CD4-positive, alpha-beta T cell (primary cell): Measurements from ENCODE around the gene CDIPT. TPM values are rescaled to one million over a fixed set of nuclear protein-coding genes. Genes with fewer than 3 reads are reported as not detected.

Source experiments
- ATAC-seq: fragments of 200-7000 bp; cut with Tn5 transposase; one replicate; pipeline ENCODE4 v1.10.0; 2022; ENCODE audit warnings: mild to moderate bottlenecking; ENCODE audit not compliant: poor library complexity
- CTCF ChIA-PET: fragments of 350-600 bp; sonication (Branson Sonifier 250); formaldehyde crosslinking; loops from one replicate; lab custom pipeline; 2021; ENCODE audit warnings: antibody characterized with exemption, inconsistent platforms; lab: Charles Lee
- POLR2A ChIA-PET: fragments of 350-600 bp; sonication (Branson Sonifier 250); formaldehyde crosslinking; loops from one replicate; lab custom pipeline; 2021; ENCODE audit warnings: antibody characterized with exemption, inconsistent platforms; lab: Charles Lee
- DNase-seq, 14 experiments: peaks; one replicate each; pipeline ENCODE4 v3.0.0-alpha.2; 2013 to 2020; ENCODE audit warnings: mixed read lengths in 2 of 14
- H3K27ac ChIP-seq, 2 donors: one replicate each; pipeline versions ENCODE4 v1.5.1 to v1.7.0; 2013; ENCODE audit warnings: low read length in 2 of 2, low read depth in 1 of 2, mild to moderate bottlenecking in 1 of 2
- H3K27me3 ChIP-seq, 2 experiments: 1 replicate in 1 of 2; 2 replicates in 1 of 2; pipeline versions ENCODE4 v1.6.1 to v1.7.0; 2013; ENCODE audit warnings: low read length in 2 of 2, control low read depth in 1 of 2, mild to moderate bottlenecking in 1 of 2, moderate library complexity in 1 of 2; ENCODE audit not compliant: insufficient read depth in 2 of 2, control insufficient read depth in 1 of 2
- H3K36me3 ChIP-seq: one replicate; pipeline ENCODE4 v1.6.1; 2013; ENCODE audit warnings: low read length, control low read depth; ENCODE audit not compliant: insufficient read depth
- H3K4me1 ChIP-seq: one replicate; pipeline ENCODE4 v1.6.1; 2013; ENCODE audit warnings: low read length, control low read depth; ENCODE audit not compliant: insufficient read depth
- H3K4me3 ChIP-seq: one replicate; pipeline ENCODE4 v1.5.1; 2013; ENCODE audit warnings: mild to moderate bottlenecking, low read length, moderate library complexity
- H3K9me3 ChIP-seq, 2 experiments: 1 replicate in 1 of 2; 2 replicates in 1 of 2; pipeline versions ENCODE4 v1.6.1 to v1.7.0; 2013; ENCODE audit warnings: low read length in 2 of 2, mild to moderate bottlenecking in 2 of 2, control low read depth in 1 of 2, moderate library complexity in 1 of 2; ENCODE audit not compliant: control insufficient read depth in 1 of 2, insufficient read depth in 1 of 2
- H3K27ac Mint-ChIP-seq: one replicate; pipeline ENCODE4 v1.8.0; 2020; ENCODE audit warnings: mixed read lengths
- H3K27me3 Mint-ChIP-seq: one replicate; pipeline ENCODE4 v1.8.0; 2021; ENCODE audit warnings: mixed read lengths
- H3K36me3 Mint-ChIP-seq: one replicate; pipeline ENCODE4 v1.8.0; 2021; ENCODE audit warnings: low read depth, mixed read lengths
- H3K4me1 Mint-ChIP-seq: one replicate; pipeline ENCODE4 v1.8.0; 2021; ENCODE audit warnings: low read depth, mixed read lengths
- H3K4me3 Mint-ChIP-seq: one replicate; pipeline ENCODE4 v1.8.0; 2020; ENCODE audit warnings: mild to moderate bottlenecking, mixed read lengths
- H3K9me3 Mint-ChIP-seq: one replicate; pipeline ENCODE4 v1.8.0; 2020; ENCODE audit warnings: mixed read lengths
- CTCF ChIP-seq: fragments of 200-600 bp; IDR thresholded peaks from one replicate; pipeline ENCODE4 v1.8.0; 2022; ENCODE audit warnings: antibody characterized with exemption, mild to moderate bottlenecking
- intact Hi-C, 2 experiments: fragments of 100-400 bp; cut with DNase I in 1 of 2; cut with micrococcal nuclease in 1 of 2; formaldehyde crosslinking; loops; one replicate each; pipeline versions ENCODE4 v1.15.1 to v1.9.0; 2023 to 2025; cut with DNase I, micrococcal nuclease
- total RNA-seq, 174 experiments: library from RNA in 2 of 174; stranded (reverse) in 2 of 174; gene quantifications; one replicate each; pipeline ENCODE4 v1.2.3 and lab custom pipeline; 2021 to 2026

Gene CDIPT
- total RNA-seq, 2 experiments from 2014 or later: 25.7 to 27.0 TPM

DNA sequence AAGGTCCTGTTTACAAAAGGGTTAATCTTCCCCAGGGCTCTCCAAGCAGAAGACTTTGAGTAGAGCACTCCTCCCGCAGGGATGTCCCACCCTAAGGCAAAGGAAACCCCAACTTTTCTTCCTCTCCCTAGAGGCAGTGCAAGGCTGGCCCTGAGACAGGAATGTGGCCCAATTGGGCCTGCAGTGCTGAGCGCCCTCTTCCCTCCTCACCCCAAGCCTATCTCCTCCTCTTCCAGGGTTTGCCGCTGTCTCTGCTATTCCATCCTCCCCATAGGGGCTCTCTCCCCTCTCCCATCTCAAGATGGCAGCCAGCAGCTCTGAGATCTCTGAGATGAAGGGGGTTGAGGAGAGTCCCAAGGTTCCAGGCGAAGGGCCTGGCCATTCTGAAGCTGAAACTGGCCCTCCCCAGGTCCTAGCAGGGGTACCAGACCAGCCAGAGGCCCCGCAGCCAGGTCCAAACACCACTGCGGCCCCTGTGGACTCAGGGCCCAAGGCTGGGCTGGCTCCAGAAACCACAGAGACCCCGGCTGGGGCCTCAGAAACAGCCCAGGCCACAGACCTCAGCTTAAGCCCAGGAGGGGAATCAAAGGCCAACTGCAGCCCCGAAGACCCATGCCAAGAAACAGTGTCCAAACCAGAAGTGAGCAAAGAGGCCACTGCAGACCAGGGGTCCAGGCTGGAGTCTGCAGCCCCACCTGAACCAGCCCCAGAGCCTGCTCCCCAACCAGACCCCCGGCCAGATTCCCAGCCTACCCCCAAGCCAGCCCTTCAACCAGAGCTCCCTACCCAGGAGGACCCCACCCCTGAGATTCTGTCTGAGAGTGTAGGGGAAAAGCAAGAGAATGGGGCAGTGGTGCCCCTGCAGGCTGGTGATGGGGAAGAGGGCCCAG is 50.0 kb downstream of the CDIPT start:
- ChIA-PET CTCF (interaction anchor here (1.6 kb wide), 1 partner anchor 35 kb away, joined by 5 read pairs; no protein-coding TSS in a partner anchor), POLR2A (interaction anchor here (1.0 to 10.4 kb wide), 4 partner anchors 8 to 148 kb away, joined by 3 to 190 read pairs (median 76); partner anchors contain the start of genes KIF22 and MAZ)
- Histone ChIP-seq H3K27me3 (no peaks in the 10 kb centered on the region), H3K4me1 (peaks cover 93% of the 10 kb centered on the region), H3K36me3 (peaks cover 24% of the 10 kb centered on the region), H3K27ac (no peak overlapping the region), H3K9me3 (no peaks in the 10 kb centered on the region), H3K4me3 (peak overlapping the region; percentile 76)
- no peak for ATAC-seq
- DNase-seq: no peak
- Mint-ChIP-seq H3K36me3 (peaks cover 46% of the 10 kb centered on the region), H3K27ac (peak overlapping the region; percentile 87), H3K4me3 (peak overlapping the region; percentile 91), H3K9me3 (no peaks in the 10 kb centered on the region), H3K27me3 (no peaks in the 10 kb centered on the region), H3K4me1 (peaks cover 79% of the 10 kb centered on the region)
- no peak for TF ChIP-seq CTCF
- intact Hi-C loops: no loop called here

- CTCF ChIA-PET: interaction anchor here (1.3 to 2.1 kb wide), 3 partner anchors 22 to 36 kb away, joined by 4 to 8 read pairs (median 5); partner anchors contain the start of gene KIF22
- H3K4me1 Mint-ChIP-seq: peaks cover 82% of the 10 kb centered on the region
These were observed 50.9 kb downstream of the CDIPT start, which contains the start of gene PRRT2 for GRCh38 chr16:29811896-29812665. PRRT2 (plus strand) TSS chr16:29812193; CDS start chr16:29813055, 862 bp downstream.

More at GRCh38 chr16:29811896-29812665, 50.9 kb downstream of the CDIPT start, which contains the start of gene PRRT2:
- Mint-ChIP-seq H3K27ac (peak within 1 kb of the TSS; percentile 87), H3K36me3 (peaks cover 49% of the 10 kb centered on the region), H3K4me3 (peak within 1 kb of the TSS; percentile 91), H3K9me3 (no peaks in the 10 kb centered on the region), H3K27me3 (no peaks in the 10 kb centered on the region)
- intact Hi-C loops: no loop called here
- peak in 8 of 14 experiments; percentile 33 to 73 (median 56) for DNase-seq
- TF ChIP-seq CTCF: no peak
- POLR2A ChIA-PET: interaction anchor here (0.8 to 10.4 kb wide), 7 partner anchors 7 to 149 kb away, joined by 3 to 190 read pairs (median 6); partner anchors contain the start of genes KIF22 and MAZ
- ATAC-seq: no peak
- H3K36me3 ChIP-seq: peaks cover 22% of the 10 kb centered on the region
- H3K4me3 ChIP-seq: peak within 1 kb of the TSS; percentile 76
- H3K27ac ChIP-seq: peak within 1 kb of the TSS; percentile 52 to 60
- H3K27me3 ChIP-seq: no peaks in the 10 kb centered on the region
- peaks cover 92% of the 10 kb centered on the region for H3K4me1 ChIP-seq
- no peaks in the 10 kb centered on the region for H3K9me3 ChIP-seq
